Hippocampal formation (tissue), 2 donors: Measurements from ENCODE around the gene DEPP1.
"Not testable (repeated sequence)": the region's sequence is repeated elsewhere in the genome, so short reads cannot be mapped to it uniquely, and the experiment has no call there.

Experiments
- DNase-seq, 2 donors: peaks; one replicate each; lab custom pipeline; 2025; lab: John Stamatoyannopoulos, UW

DEPP1 gene

GRCh38 chr10:44978570-44979280 is at the start of gene DEPP1:
Gene DEPP1 (minus strand): TSS chr10:44978809. CDS start chr10:44978030, 779 bp downstream.
- peak; percentile 21 to 42 for DNase-seq

- no peak for DNase-seq
Observed at GRCh38 chr10:45023426-45023825, 44.8 kb upstream of the DEPP1 start.

- no peak for DNase-seq
Observed at GRCh38 chr10:45015590-45015989, 37.0 kb upstream of the DEPP1 start.

GRCh38 chr10:45014557-45014956 is 35.9 kb upstream of the DEPP1 start:
- DNase-seq, result not testable (repeated sequence)

GRCh38 chr10:45008524-45009161 is 30.0 kb upstream of the DEPP1 start:
- peak in 1 of 2 donors; percentile 91 for DNase-seq

- no peak for DNase-seq
Observed at GRCh38 chr10:45006276-45007030, 27.8 kb upstream of the DEPP1 start.

- no peak for DNase-seq
Observed at GRCh38 chr10:45005284-45005683, 26.7 kb upstream of the DEPP1 start.

- no peak for DNase-seq
Observed at GRCh38 chr10:45004661-45005060, 26.1 kb upstream of the DEPP1 start.

- no peak for DNase-seq
Observed at GRCh38 chr10:45003432-45004000, 24.9 kb upstream of the DEPP1 start.

GRCh38 chr10:45001381-45002148 is 23.0 kb upstream of the DEPP1 start:
- peak in 1 of 2 donors; percentile 52 for DNase-seq

GRCh38 chr10:45000752-45001380 is 22.3 kb upstream of the DEPP1 start, which contains the start of gene ZNF22:
Gene ZNF22 (plus strand): TSS chr10:45000923. CDS start chr10:45003369, 2,446 bp downstream.
- peak; percentile 66 to 69 for DNase-seq

- DNase-seq, result no peak
Observed at GRCh38 chr10:45000138-45000751, 21.6 kb upstream of the DEPP1 start.

- DNase-seq, result no peak
Observed at GRCh38 chr10:44998146-44998631, 19.6 kb upstream of the DEPP1 start.

GRCh38 chr10:44997105-44997748 is 18.6 kb upstream of the DEPP1 start:
- no peak for DNase-seq

- peak in 1 of 2 donors; percentile 54 for DNase-seq
Observed at GRCh38 chr10:44995914-44996669, 17.5 kb upstream of the DEPP1 start.

- DNase-seq, result no peak
Observed at GRCh38 chr10:44995581-44995913, 16.9 kb upstream of the DEPP1 start.

- DNase-seq, result no peak
Observed at GRCh38 chr10:44994752-44995530, 16.3 kb upstream of the DEPP1 start.
